HEK293 (cell line): ENCODE data around the gene SMCP.
A peak's percentile ranks its signal among the peaks of the same experiment; 100 is the strongest.

Experiments
- ATF2 ChIP-seq: fragments of 450-650 bp; formaldehyde crosslinking; IDR thresholded peaks from 2 replicates; pipeline ENCODE4 v1.5.1; 2016; ENCODE audit warnings: missing biosample characterization, missing genetic modification characterization, low read depth
- BCL6B ChIP-seq: fragments of 450-650 bp; formaldehyde crosslinking; IDR thresholded peaks from 2 replicates; pipeline ENCODE4 v1.5.1; 2017; ENCODE audit warnings: missing biosample characterization, missing genetic modification characterization
- CTCF ChIP-seq: fragments of 450-650 bp; formaldehyde crosslinking; IDR thresholded peaks from 2 replicates; pipeline ENCODE4 v1.5.1; 2016; ENCODE audit warnings: missing biosample characterization, missing genetic modification characterization
- SP2 ChIP-seq: fragments of 450-650 bp; formaldehyde crosslinking; IDR thresholded peaks from 2 replicates; pipeline ENCODE4 v1.5.1; 2016; ENCODE audit warnings: missing biosample characterization, missing genetic modification characterization
- ZNF16 ChIP-seq: fragments of 450-650 bp; formaldehyde crosslinking; IDR thresholded peaks from 2 replicates; pipeline ENCODE4 v1.5.1; 2016; ENCODE audit warnings: low read depth, missing biosample characterization, missing genetic modification characterization
- ZNF18 ChIP-seq: fragments of 450-650 bp; formaldehyde crosslinking; IDR thresholded peaks from 2 replicates; pipeline ENCODE4 v1.5.1; 2016; ENCODE audit warnings: missing biosample characterization, missing genetic modification characterization
- ZNF560 ChIP-seq: fragments of 450-650 bp; formaldehyde crosslinking; IDR thresholded peaks from 2 replicates; pipeline ENCODE4 v1.5.1; 2017; ENCODE audit warnings: missing biosample characterization, missing genetic modification characterization, borderline replicate concordance

- no peak for TF ChIP-seq BCL6B (tag by site-specific recombination)
- no peak for TF ChIP-seq SP2 (tag by site-specific recombination)
- TF ChIP-seq ATF2 (tag by site-specific recombination) = no peak
- TF ChIP-seq ZNF560 (tag by site-specific recombination) = no peak
- no peak for TF ChIP-seq ZNF16
- no peak for TF ChIP-seq ZNF18 (tag by site-specific recombination)
- TF ChIP-seq CTCF (tag by site-specific recombination) = 0 out of 2 replicates have a peak, but pooled peaks have one; percentile 21
Measured at GRCh38 chr1:152869808-152870419, 8.2 kb upstream of the SMCP start.
